GM23248 (cell line): Measurements from ENCODE around the gene STK33. TPM values are rescaled to one million over a fixed set of nuclear protein-coding genes. Genes with fewer than 3 reads are reported as not detected.

Experiments used
- DNase-seq: peaks from one replicate; pipeline ENCODE4 v3.0.0-alpha.2; 2015
- H2AFZ ChIP-seq: fragments of 200-600 bp; sonication (generic); 2 replicates; pipeline ENCODE4 v1.6.1; 2016; ENCODE audit warnings: antibody characterized with exemption
- H3F3A ChIP-seq: fragments of 200-600 bp; sonication (generic); 2 replicates; pipeline ENCODE4 v1.6.1; 2016; ENCODE audit warnings: mild to moderate bottlenecking, antibody characterized with exemption, mixed run types; ENCODE audit not compliant: insufficient read depth
- H3K27ac ChIP-seq: fragments of 200-600 bp; sonication (generic); 2 replicates; pipeline ENCODE4 v1.5.1; 2016; ENCODE audit warnings: mild to moderate bottlenecking
- H3K27me3 ChIP-seq: fragments of 200-600 bp; sonication (generic); replicated peaks from 2 replicates; pipeline ENCODE4 v1.6.1; 2016; ENCODE audit warnings: mild to moderate bottlenecking; ENCODE audit not compliant: insufficient read depth
- H3K36me3 ChIP-seq: fragments of 200-600 bp; sonication (generic); 2 replicates; pipeline ENCODE4 v1.6.1; 2016; ENCODE audit warnings: low read depth, mild to moderate bottlenecking
- H3K4me1 ChIP-seq: fragments of 200-600 bp; sonication (generic); 2 replicates; pipeline ENCODE4 v1.6.1; 2016; ENCODE audit warnings: mild to moderate bottlenecking; ENCODE audit not compliant: insufficient read depth
- H3K4me2 ChIP-seq: fragments of 200-600 bp; sonication (generic); one replicate; pipeline ENCODE4 v1.6.1; 2016; ENCODE audit warnings: mild to moderate bottlenecking; ENCODE audit not compliant: unreplicated experiment
- H3K4me3 ChIP-seq: fragments of 200-600 bp; sonication (generic); 2 replicates; pipeline ENCODE4 v1.5.1; 2016; ENCODE audit warnings: mild to moderate bottlenecking
- H3K79me2 ChIP-seq: fragments of 200-600 bp; sonication (generic); 2 replicates; pipeline ENCODE4 v1.6.1; 2016; ENCODE audit warnings: mild to moderate bottlenecking; ENCODE audit not compliant: insufficient read depth
- H3K9ac ChIP-seq: fragments of 200-600 bp; sonication (generic); 2 replicates; pipeline ENCODE4 v1.6.1; 2016; ENCODE audit warnings: mild to moderate bottlenecking
- H3K9me2 ChIP-seq: fragments of 200-600 bp; sonication (generic); 2 replicates; pipeline ENCODE4 v1.6.1; 2016; ENCODE audit warnings: mixed run types, mild to moderate bottlenecking, moderate library complexity; ENCODE audit not compliant: insufficient read depth
- H3K9me3 ChIP-seq: fragments of 200-600 bp; sonication (generic); one replicate; pipeline ENCODE4 v1.6.1; 2017; ENCODE audit warnings: low read depth
- H4K20me1 ChIP-seq: fragments of 200-600 bp; sonication (generic); 2 replicates; pipeline ENCODE4 v1.6.0; 2016; ENCODE audit not compliant: insufficient read depth
- EZH2 ChIP-seq: fragments of 200-600 bp; sonication (generic); IDR thresholded peaks from 2 replicates; pipeline ENCODE4 v1.6.1; 2018; ENCODE audit warnings: antibody characterized with exemption, mild to moderate bottlenecking; ENCODE audit not compliant: insufficient read depth, poor library complexity, severe bottlenecking
- EZH2phosphoT487 ChIP-seq: fragments of 200-600 bp; sonication (generic); IDR thresholded peaks from 2 replicates; pipeline ENCODE4 v1.6.1; 2018; ENCODE audit warnings: antibody characterized with exemption, moderate library complexity, mild to moderate bottlenecking, low read depth; ENCODE audit not compliant: insufficient read depth
- WGBS, 2 experiments: methylation state at CpG; one replicate each; pipeline ENCODE4 v1.1.6; 2015 to 2017; ENCODE audit warnings: low lambda C conversion rate in 2 of 2, low coverage in 1 of 2; ENCODE audit errors: missing lambda C conversion rate in 2 of 2; 5-methylcytosine and 5-hydroxymethylcytosine counted together
- in situ Hi-C: fragments of 300-500 bp; cut with MboI; formaldehyde crosslinking; loops from 2 replicates; pipeline ENCODE4 v1.15.0; 2020
- polyA plus RNA-seq: library from polyadenylated mRNA; unstranded; fragments of >200 nt; fragmentation: Nextera tagmentation; extraction: Ambion mirVana; gene quantifications from 2 replicates; pipeline ENCODE4 v1.2.1, GENCODE V29; 2016
- total RNA-seq: library from RNA; depleted of rRNA; stranded (reverse); fragments of >200 nt; shearing (Covaris generic); gene quantifications from 2 replicates; pipeline ENCODE4 v1.2.3, GENCODE V29; 2014

The STK33 gene
- total and polyA plus RNA-seq, 2 experiments from 2014 or later: not detected

DNA sequence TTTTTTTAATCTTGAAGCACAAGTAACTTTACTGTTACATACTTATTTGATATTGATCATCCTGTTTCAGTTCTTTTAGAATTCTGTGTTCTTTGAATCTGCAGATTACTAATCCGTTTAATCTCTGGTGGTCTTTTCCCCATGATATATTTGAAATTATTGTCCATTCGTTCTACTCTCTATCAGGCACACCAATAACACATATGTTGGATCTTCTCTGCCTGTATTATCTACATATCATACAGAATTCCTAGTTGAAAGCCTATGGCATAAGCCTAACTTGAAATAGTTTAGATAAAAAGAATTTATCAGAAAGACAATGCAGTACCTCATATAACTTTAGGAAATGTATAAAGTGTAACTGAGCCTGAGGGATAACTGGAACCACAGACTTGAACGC is 32.6 kb downstream of the STK33 start:
- Histone ChIP-seq H3K9me2 (no peaks in the 10 kb centered on the region), H3K9me3 (no peaks in the 10 kb centered on the region), H3K36me3 (no peaks in the 10 kb centered on the region), H2AFZ (no peak overlapping the region), H3F3A (no peaks in the 10 kb centered on the region), H4K20me1 (no peaks in the 10 kb centered on the region), H3K27me3 (peaks cover 65% of the 10 kb centered on the region), H3K9ac (no peak overlapping the region), H3K27ac (no peak overlapping the region), H3K79me2 (no peaks in the 10 kb centered on the region), H3K4me3 (no peak overlapping the region), H3K4me2 (no peak overlapping the region), H3K4me1 (no peaks in the 10 kb centered on the region)
- TF ChIP-seq EZH2phosphoT487: no peak
- DNase-seq: no peak
- in situ Hi-C loops: loop anchor here (25.0 kb wide), 2 partner anchors 324 to 549 kb away; no protein-coding TSS in a partner anchor
- 19 to 28% methylated on average over 3 of the region's 3 CpGs for whole genome bisulfite sequencing, 2 experiments

DNA sequence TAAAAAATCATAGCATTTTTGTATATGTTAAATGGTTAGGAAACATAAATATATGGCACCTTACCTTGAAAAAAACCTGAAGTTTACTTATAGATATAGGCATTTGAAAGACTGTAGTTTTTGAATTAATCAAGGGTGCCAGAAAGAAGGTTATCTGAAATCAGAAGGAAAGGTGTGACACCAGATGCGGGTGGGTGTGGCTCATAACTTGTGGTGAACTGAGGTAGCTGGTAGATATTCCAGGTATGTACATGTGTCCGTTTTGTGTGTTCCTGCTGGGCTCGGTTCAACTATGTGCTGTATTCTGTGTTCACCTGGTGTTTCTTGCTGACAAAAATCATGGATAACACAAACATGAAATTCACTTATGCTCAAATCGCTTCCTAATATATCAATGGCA is 35.6 kb downstream of the STK33 start:
- Histone ChIP-seq H3K27me3 (peaks cover 48% of the 10 kb centered on the region), H3K4me3 (no peak overlapping the region), H3K9me2 (no peaks in the 10 kb centered on the region), H4K20me1 (no peaks in the 10 kb centered on the region), H3F3A (no peaks in the 10 kb centered on the region), H3K79me2 (no peaks in the 10 kb centered on the region), H3K9me3 (no peaks in the 10 kb centered on the region), H3K4me2 (no peak overlapping the region), H2AFZ (no peak overlapping the region), H3K27ac (no peak overlapping the region), H3K4me1 (no peaks in the 10 kb centered on the region), H3K36me3 (no peaks in the 10 kb centered on the region), H3K9ac (no peak overlapping the region)
- no peak for DNase-seq
- TF ChIP-seq EZH2: no peak
- TF ChIP-seq EZH2phosphoT487: no peak
- in situ Hi-C loops: loop anchor here (25.0 kb wide), 2 partner anchors 321 to 546 kb away; no protein-coding TSS in a partner anchor
- WGBS, 2 experiments: 52 to 60% methylated on average over 4 of the region's 4 CpGs

DNA sequence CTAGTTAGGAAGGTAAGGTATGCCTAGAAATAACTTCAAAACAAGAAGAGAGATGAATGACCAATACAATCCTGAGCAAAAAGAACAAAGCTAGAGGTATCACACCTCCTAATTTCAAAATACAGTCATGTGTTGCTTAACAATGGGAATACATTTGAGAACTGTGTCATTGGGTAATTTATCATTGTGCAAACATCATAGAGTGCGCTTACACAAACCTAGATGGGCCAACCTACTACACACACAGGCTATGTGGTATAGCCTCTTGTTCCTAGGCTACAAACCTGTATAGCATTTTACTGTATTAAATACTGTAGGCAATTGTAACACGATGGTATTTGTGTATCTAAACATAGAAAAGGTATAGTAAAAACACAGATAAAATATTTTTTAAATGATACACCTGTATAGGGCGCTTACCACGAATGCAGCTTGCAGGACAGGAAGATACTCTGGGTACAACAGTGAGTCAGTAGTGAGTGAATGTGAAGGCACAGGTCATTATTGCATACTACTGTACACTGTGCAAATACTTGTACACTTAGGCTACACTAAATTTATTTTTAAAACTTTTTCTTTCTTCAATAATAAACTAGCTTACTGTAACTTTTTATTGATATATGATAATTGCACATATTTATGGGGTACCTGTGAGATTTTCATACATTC is 48.2 kb downstream of the STK33 start:
- no peak for DNase-seq
- WGBS, 2 experiments: 44 to 48% methylated on average over 4 of the region's 4 CpGs
- Histone ChIP-seq H3F3A (no peaks in the 10 kb centered on the region), H3K4me1 (no peaks in the 10 kb centered on the region), H3K36me3 (no peaks in the 10 kb centered on the region), H3K9me2 (no peaks in the 10 kb centered on the region), H3K9me3 (no peaks in the 10 kb centered on the region), H4K20me1 (no peaks in the 10 kb centered on the region), H3K27me3 (peaks cover 7% of the 10 kb centered on the region), H2AFZ (no peak overlapping the region), H3K4me2 (no peak overlapping the region), H3K27ac (no peak overlapping the region), H3K79me2 (no peaks in the 10 kb centered on the region), H3K4me3 (no peak overlapping the region), H3K9ac (no peak overlapping the region)
- TF ChIP-seq EZH2 (no peak), EZH2phosphoT487 (no peak)
- in situ Hi-C loops: no loop called here

DNA sequence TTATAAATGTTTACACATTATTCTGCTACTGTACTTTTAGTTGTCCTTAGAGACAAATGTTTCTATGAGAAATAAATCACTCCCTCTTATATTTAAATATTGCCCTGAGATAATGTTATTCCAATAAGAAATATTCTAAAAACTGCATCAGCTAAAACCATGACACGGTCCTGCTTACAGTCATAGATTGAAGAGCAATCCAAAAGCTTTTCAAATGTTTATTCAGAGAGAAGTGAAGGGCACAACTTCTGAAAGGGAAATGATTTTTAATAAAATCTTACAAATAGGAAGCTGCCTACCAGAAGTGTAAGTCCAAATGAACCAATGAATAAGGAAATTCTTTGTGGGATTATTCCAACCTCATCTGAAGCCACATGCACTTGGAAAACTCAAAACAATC is 49.2 kb downstream of the STK33 start:
- no peak overlapping the region for H2AFZ ChIP-seq
- WGBS, 2 experiments: 45 to 49% methylated on average over 1 of the region's 1 CpG

DNA sequence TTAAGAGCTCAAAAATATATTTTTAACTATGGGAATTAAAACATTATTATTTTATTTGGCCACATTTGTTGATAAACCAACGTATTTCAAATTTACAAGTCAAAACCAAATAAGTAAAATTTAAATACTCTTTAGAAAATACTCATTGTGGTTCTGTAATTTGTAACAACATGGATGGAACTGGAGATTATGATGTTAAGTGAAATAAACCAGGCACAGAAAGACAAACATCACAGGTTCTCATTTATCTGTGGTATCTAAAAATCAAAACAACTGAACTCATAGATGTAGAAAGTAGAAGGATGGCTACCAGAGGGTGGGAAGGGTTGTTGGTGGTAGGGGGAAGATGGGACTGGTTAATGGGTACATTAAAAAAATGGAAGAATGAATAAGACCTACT is 50.8 kb downstream of the STK33 start:
- TF ChIP-seq EZH2phosphoT487: no peak
- no peak for TF ChIP-seq EZH2
- H2AFZ ChIP-seq: no peak overlapping the region
- peaks cover 25% of the 10 kb centered on the region for H3K27me3 ChIP-seq
- no peaks in the 10 kb centered on the region for H3K9me2 ChIP-seq
- H3K36me3 ChIP-seq: no peaks in the 10 kb centered on the region
- in situ Hi-C loops: no loop called here
- WGBS, 2 experiments: 0% methylated on average over 1 of the region's 1 CpG
- no peaks in the 10 kb centered on the region for H3K79me2 ChIP-seq
- H3F3A ChIP-seq: no peaks in the 10 kb centered on the region
- H3K9ac ChIP-seq: no peak overlapping the region
- H3K4me2 ChIP-seq: no peak overlapping the region
- H3K4me3 ChIP-seq: no peak overlapping the region
- H3K9me3 ChIP-seq: no peaks in the 10 kb centered on the region
- no peak overlapping the region for H3K27ac ChIP-seq
- H4K20me1 ChIP-seq: no peaks in the 10 kb centered on the region
- DNase-seq: no peak
- H3K4me1 ChIP-seq: no peaks in the 10 kb centered on the region

More for the DNA sequence above, 49.2 kb downstream of the STK33 start:
- Histone ChIP-seq H3K4me3 (no peak overlapping the region), H3K9ac (no peak overlapping the region), H3K9me3 (no peaks in the 10 kb centered on the region), H3K79me2 (no peaks in the 10 kb centered on the region), H3F3A (no peaks in the 10 kb centered on the region), H3K27ac (no peak overlapping the region), H3K4me1 (no peaks in the 10 kb centered on the region), H3K36me3 (no peaks in the 10 kb centered on the region), H3K27me3 (peaks cover 17% of the 10 kb centered on the region), H3K4me2 (no peak overlapping the region), H4K20me1 (no peaks in the 10 kb centered on the region), H3K9me2 (no peaks in the 10 kb centered on the region)
- in situ Hi-C loops: no loop called here
- no peak for DNase-seq
- TF ChIP-seq EZH2 (no peak), EZH2phosphoT487 (no peak)
